Renal cortex interstitium (tissue), 3 donors: ENCODE data around the gene NUDT22. TPM values are rescaled to one million over a fixed set of nuclear protein-coding genes. Genes with fewer than 3 reads are reported as not detected.

ENCODE experiments used
- polyA plus RNA-seq, 3 donors: library from polyadenylated mRNA; unstranded; fragments of 120-200 nt; gene quantifications; one replicate each; pipeline ENCODE4 v1.2.1, GENCODE V29; 2013; ENCODE audit not compliant: insufficient read length in 3 of 3

The NUDT22 gene
- polyA plus RNA-seq, 3 donors = 17.7 to 32.8 (median 28.0) TPM

Other genes starting within 250 kb of the NUDT22 start
- gene OTUB1, start 239.8 kb upstream of the NUDT22 start, polyA plus RNA-seq = 100 to 1,000 TPM in 2 of 3 donors, 10 to 100 TPM in 1; 95.6 to 109 (median 106) TPM
- gene FLRT1, start 190.3 kb upstream of the NUDT22 start, polyA plus RNA-seq = 1 to 10 TPM; 2.2 to 3.3 (median 3.2) TPM
- 10 to 100 TPM; 13.4 to 19.5 (median 17.8) TPM for gene MACROD1, start 60.2 kb upstream of the NUDT22 start, polyA plus RNA-seq
- gene STIP1, start 40.1 kb upstream of the NUDT22 start, polyA plus RNA-seq = 100 to 1,000 TPM; 173 to 197 (median 188) TPM
- gene FERMT3, start 19.6 kb upstream of the NUDT22 start, polyA plus RNA-seq = 1 to 10 TPM; 4.7 to 6.5 (median 5.9) TPM
- 10 to 100 TPM; 45.0 to 59.9 (median 49.3) TPM for gene TRPT1, start 88 bp upstream of the NUDT22 start, polyA plus RNA-seq
- gene DNAJC4, start 4.3 kb downstream of the NUDT22 start, polyA plus RNA-seq = 10 to 100 TPM; 56.1 to 76.7 (median 63.6) TPM
- gene VEGFB, start 8.3 kb downstream of the NUDT22 start, polyA plus RNA-seq = 10 to 100 TPM; 83.8 to 99.3 (median 95.3) TPM
- 100 to 1,000 TPM in 2 of 3 donors, 10 to 100 TPM in 1; 74.5 to 111 (median 102) TPM for gene FKBP2, start 14.8 kb downstream of the NUDT22 start, polyA plus RNA-seq
- gene PPP1R14B, start 20.7 kb downstream of the NUDT22 start, polyA plus RNA-seq = 10 to 100 TPM; 59.6 to 85.8 (median 69.1) TPM
- 10 to 100 TPM; 11.6 to 17.7 (median 15.1) TPM for gene PLCB3, start 25.3 kb downstream of the NUDT22 start, polyA plus RNA-seq
- 10 to 100 TPM; 36.7 to 58.9 (median 54.2) TPM for gene BAD, start 58.4 kb downstream of the NUDT22 start, polyA plus RNA-seq
- 10 to 100 TPM; 27.2 to 42.7 (median 42.7) TPM for gene GPR137, start 59.6 kb downstream of the NUDT22 start, polyA plus RNA-seq
- under 1 TPM in 1 of 3 donors, not detected in 2; 0.11 TPM for gene KCNK4, start 65.0 kb downstream of the NUDT22 start, polyA plus RNA-seq
- under 1 TPM in 1 of 3 donors, not detected in 2; 0.47 TPM for gene CATSPERZ, start 74.1 kb downstream of the NUDT22 start, polyA plus RNA-seq
- gene ESRRA, start 79.2 kb downstream of the NUDT22 start, polyA plus RNA-seq = 10 to 100 TPM; 16.6 to 30.5 (median 26.3) TPM
- gene TRMT112, start 91.3 kb downstream of the NUDT22 start, polyA plus RNA-seq = 100 to 1,000 TPM; 203 to 244 (median 219) TPM
- gene PRDX5, start 91.8 kb downstream of the NUDT22 start, polyA plus RNA-seq = 100 to 1,000 TPM; 161 to 233 (median 207) TPM
- gene CCDC88B, start 113.9 kb downstream of the NUDT22 start, polyA plus RNA-seq = 1 to 10 TPM; 1.7 to 5.0 (median 3.9) TPM
- gene RPS6KA4, start 132.9 kb downstream of the NUDT22 start, polyA plus RNA-seq = 10 to 100 TPM in 2 of 3 donors, 1 to 10 TPM in 1; 6.7 to 13.9 (median 12.6) TPM